Tibial nerve (tissue), 4 donors: ENCODE results near the gene CFAP99. TPM values are rescaled to one million over a fixed set of nuclear protein-coding genes. Genes with fewer than 3 reads are reported as not detected.

Experiments
- DNase-seq, 2 donors: peaks; one replicate each; pipeline ENCODE4 v3.0.0-alpha.2; 2019; ENCODE audit warnings: low spot score in 2 of 2
- H3K27ac ChIP-seq, 4 donors: fragments of 200-600 bp; sonication (generic) in 3 of 4; one replicate each; pipeline ENCODE4 v1.5.1; 2017 to 2019; ENCODE audit warnings: mild to moderate bottlenecking in 1 of 4
- H3K27me3 ChIP-seq, 2 donors: fragments of 200-600 bp; sonication (generic) in 1 of 2; one replicate each; pipeline versions ENCODE4 v1.5.1 to v1.6.0; 2017 to 2019
- H3K36me3 ChIP-seq, 3 donors: fragments of 200-600 bp; sonication (generic); one replicate each; pipeline ENCODE4 v1.5.1; 2018 to 2019
- H3K4me1 ChIP-seq, 4 donors: fragments of 200-600 bp; sonication (generic) in 3 of 4; one replicate each; pipeline ENCODE4 v1.5.1; 2017 to 2019
- H3K4me3 ChIP-seq, 4 donors: fragments of 200-600 bp; sonication (generic) in 3 of 4; one replicate each; pipeline ENCODE4 v1.5.1; 2017 to 2019; ENCODE audit warnings: mild to moderate bottlenecking in 1 of 4, moderate library complexity in 1 of 4
- H3K9me3 ChIP-seq, 4 donors: fragments of 200-600 bp; sonication (generic) in 3 of 4; one replicate each; pipeline ENCODE4 v1.5.1; 2017 to 2019
- EP300 ChIP-seq, 2 donors: sonication (generic); formaldehyde crosslinking; IDR thresholded peaks; one replicate each; pipeline ENCODE4 v1.6.1; 2017; ENCODE audit warnings: antibody characterized with exemption in 2 of 2, mild to moderate bottlenecking in 1 of 2
- POLR2A ChIP-seq, 2 donors: fragments of 450-650 bp; IDR thresholded peaks; one replicate each; pipeline ENCODE4 v1.6.1; 2017; ENCODE audit warnings: antibody characterized with exemption in 2 of 2, mild to moderate bottlenecking in 2 of 2, moderate library complexity in 2 of 2
- WGBS, 2 donors: methylation state at CpG; one replicate each; pipeline ENCODE4 v1.1.5; 2018; 5-methylcytosine and 5-hydroxymethylcytosine counted together
- total RNA-seq, 4 donors: library from RNA; depleted of rRNA; stranded (reverse); fragments of >200 nt; gene quantifications; one replicate each; pipeline ENCODE4 v1.1.0, GENCODE V29; 2016
- TF ChIP-seq, protein P1 (sequence below), 5 experiments: fragments of 200-600 bp in 3 of 5; fragments of 450-650 bp in 2 of 5; sonication (generic) in 3 of 5; IDR thresholded peaks; one replicate each; pipeline ENCODE4 v1.5.1; 2016 to 2019; ENCODE audit warnings: antibody characterized with exemption in 5 of 5, mild to moderate bottlenecking in 3 of 5, moderate library complexity in 2 of 5

The CFAP99 gene
- total RNA-seq, 4 donors from 2014 or later, result not detected

GRCh38 chr4:2401610-2401983 lies 17.2 kb upstream of the CFAP99 start:
- WGBS, 2 donors, result 53 to 54% methylated on average over 14 to 15 of the region's 15 CpGs
- no peak overlapping the region for H3K27ac ChIP-seq
- peak overlapping the region in 1 of 4 donors; percentile 41 for H3K4me3 ChIP-seq
- TF ChIP-seq EP300 (IDR thresholded peaks at IDR 0.05) (no peak), POLR2A (IDR thresholded peaks at IDR 0.05) (no peak)
- TF ChIP-seq, protein P1, sequence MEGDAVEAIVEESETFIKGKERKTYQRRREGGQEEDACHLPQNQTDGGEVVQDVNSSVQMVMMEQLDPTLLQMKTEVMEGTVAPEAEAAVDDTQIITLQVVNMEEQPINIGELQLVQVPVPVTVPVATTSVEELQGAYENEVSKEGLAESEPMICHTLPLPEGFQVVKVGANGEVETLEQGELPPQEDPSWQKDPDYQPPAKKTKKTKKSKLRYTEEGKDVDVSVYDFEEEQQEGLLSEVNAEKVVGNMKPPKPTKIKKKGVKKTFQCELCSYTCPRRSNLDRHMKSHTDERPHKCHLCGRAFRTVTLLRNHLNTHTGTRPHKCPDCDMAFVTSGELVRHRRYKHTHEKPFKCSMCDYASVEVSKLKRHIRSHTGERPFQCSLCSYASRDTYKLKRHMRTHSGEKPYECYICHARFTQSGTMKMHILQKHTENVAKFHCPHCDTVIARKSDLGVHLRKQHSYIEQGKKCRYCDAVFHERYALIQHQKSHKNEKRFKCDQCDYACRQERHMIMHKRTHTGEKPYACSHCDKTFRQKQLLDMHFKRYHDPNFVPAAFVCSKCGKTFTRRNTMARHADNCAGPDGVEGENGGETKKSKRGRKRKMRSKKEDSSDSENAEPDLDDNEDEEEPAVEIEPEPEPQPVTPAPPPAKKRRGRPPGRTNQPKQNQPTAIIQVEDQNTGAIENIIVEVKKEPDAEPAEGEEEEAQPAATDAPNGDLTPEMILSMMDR (IDR thresholded peaks at IDR 0.05), result no peak
- H3K36me3 ChIP-seq, result no peaks in the 10 kb centered on the region
- no peaks in the 10 kb centered on the region for H3K9me3 ChIP-seq
- peaks cover 0 to 6% of the 10 kb centered on the region in 2 donors for H3K27me3 ChIP-seq
- no peak for DNase-seq
- peaks cover 0 to 25% (median 14%) of the 10 kb centered on the region in 4 donors for H3K4me1 ChIP-seq

- peak overlapping the region in 2 of 4 donors; percentile 20 to 41 for H3K4me3 ChIP-seq
- WGBS, 2 donors, result 7 to 18% methylated on average over 19 to 27 of the region's 27 CpGs
- no peak overlapping the region for H3K27ac ChIP-seq
- no peak for DNase-seq
- H3K4me1 ChIP-seq, result peaks cover 0 to 25% (median 14%) of the 10 kb centered on the region in 4 donors
- peaks cover 0 to 6% of the 10 kb centered on the region in 2 donors for H3K27me3 ChIP-seq
- no peaks in the 10 kb centered on the region for H3K36me3 ChIP-seq
- TF ChIP-seq, protein P1 (IDR thresholded peaks at IDR 0.05), result no peak
- TF ChIP-seq POLR2A (IDR thresholded peaks at IDR 0.05), result no peak
- no peak for TF ChIP-seq EP300 (IDR thresholded peaks at IDR 0.05)
- no peaks in the 10 kb centered on the region for H3K9me3 ChIP-seq
Observed at GRCh38 chr4:2402048-2402842, 16.5 kb upstream of the CFAP99 start.

DNA sequence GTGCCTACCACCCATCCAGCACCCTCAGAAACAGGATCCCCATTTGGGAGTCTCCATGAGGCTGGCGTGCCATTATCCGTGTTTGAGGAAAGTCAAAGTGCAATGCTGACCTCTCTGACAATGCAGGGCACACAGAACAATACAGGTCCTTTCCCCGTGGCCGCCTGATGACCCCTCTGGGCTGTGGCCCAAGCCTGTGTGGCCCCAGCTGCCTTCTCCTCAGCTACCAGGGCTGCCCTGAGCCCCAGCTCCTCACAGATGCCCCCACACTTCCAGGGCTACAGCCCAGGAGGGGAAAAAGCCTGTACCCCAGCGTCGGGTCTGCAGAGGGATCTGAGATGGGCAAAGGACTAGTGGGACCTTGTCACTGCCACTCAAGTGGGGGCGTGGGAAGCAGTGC lies 15.8 kb upstream of the CFAP99 start:
- Histone ChIP-seq H3K27ac (no peak overlapping the region), H3K27me3 (peaks cover 0 to 6% of the 10 kb centered on the region in 2 donors), H3K36me3 (no peaks in the 10 kb centered on the region), H3K4me3 (no peak overlapping the region), H3K4me1 (peaks cover 0 to 25% (median 14%) of the 10 kb centered on the region in 4 donors), H3K9me3 (no peaks in the 10 kb centered on the region)
- TF ChIP-seq EP300 (IDR thresholded peaks at IDR 0.05) (no peak), POLR2A (IDR thresholded peaks at IDR 0.05) (no peak)
- TF ChIP-seq, protein P1 (IDR thresholded peaks at IDR 0.05), result no peak
- no peak for DNase-seq
- 44 to 67% methylated on average over 5 to 7 of the region's 7 CpGs for WGBS, 2 donors

- Histone ChIP-seq H3K27me3 (peaks cover 0 to 3% of the 10 kb centered on the region in 2 donors), H3K9me3 (no peaks in the 10 kb centered on the region), H3K27ac (no peak overlapping the region), H3K4me1 (peaks cover 0 to 36% (median 14%) of the 10 kb centered on the region in 4 donors), H3K4me3 (no peak overlapping the region), H3K36me3 (no peaks in the 10 kb centered on the region)
- no peak for DNase-seq
- WGBS, 2 donors, result 77 to 81% methylated on average over 10 of the region's 10 CpGs
- TF ChIP-seq POLR2A (IDR thresholded peaks at IDR 0.05), result no peak
- TF ChIP-seq EP300 (IDR thresholded peaks at IDR 0.05), result no peak
- TF ChIP-seq, protein P1 (IDR thresholded peaks at IDR 0.05), result no peak
Observed at GRCh38 chr4:2406406-2406805, 12.3 kb upstream of the CFAP99 start.

GRCh38 chr4:2406920-2407319 lies 11.8 kb upstream of the CFAP99 start:
- Histone ChIP-seq H3K4me1 (peaks cover 0 to 36% (median 13%) of the 10 kb centered on the region in 4 donors), H3K27ac (no peak overlapping the region), H3K9me3 (no peaks in the 10 kb centered on the region), H3K36me3 (no peaks in the 10 kb centered on the region), H3K27me3 (no peaks in the 10 kb centered on the region), H3K4me3 (no peak overlapping the region)
- TF ChIP-seq POLR2A (IDR thresholded peaks at IDR 0.05) (no peak), EP300 (IDR thresholded peaks at IDR 0.05) (no peak)
- TF ChIP-seq, protein P1 (IDR thresholded peaks at IDR 0.05), result no peak
- no peak for DNase-seq
- 61 to 68% methylated on average over 7 of the region's 7 CpGs for WGBS, 2 donors
